GM21390 (cell line): Measurements from ENCODE around the gene OR2F2.

Experiments
- ATAC-seq: cut with Tn5 transposase; IDR thresholded peaks from one replicate; pipeline ENCODE4 v1.9.1; 2021; ENCODE audit not compliant: unreplicated experiment

The OR2F2 gene

DNA sequence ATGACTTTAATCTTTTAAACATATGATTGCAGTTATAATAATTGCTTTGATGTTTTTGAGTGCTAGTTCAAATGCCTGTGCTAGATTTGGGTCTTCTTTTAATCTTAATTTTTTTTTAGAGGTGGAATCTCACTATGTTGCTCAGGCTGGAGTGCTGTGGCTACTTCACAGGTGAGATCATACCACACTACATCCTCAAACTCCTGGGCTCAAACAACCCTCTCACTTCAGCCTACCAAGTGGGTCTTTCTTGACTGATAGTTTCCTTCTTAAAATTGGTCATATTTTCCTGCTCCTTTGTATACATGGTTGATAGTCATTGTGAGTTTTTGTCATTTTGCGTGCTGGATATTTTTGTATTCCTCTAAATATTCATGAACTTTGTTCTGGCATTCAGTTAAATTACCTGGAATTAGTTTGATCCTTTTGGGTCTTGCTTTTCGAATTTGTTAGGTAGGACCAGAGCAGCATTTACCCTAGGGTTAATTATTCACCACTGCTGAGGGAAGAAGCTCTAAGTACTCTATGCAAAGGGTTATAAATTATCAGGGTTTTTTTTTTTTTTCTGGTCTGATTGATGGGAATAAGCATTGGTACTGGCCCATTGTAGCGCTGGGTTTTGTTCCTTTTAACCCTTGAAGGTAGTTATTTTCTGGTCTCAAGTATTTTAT lies 21.0 kb upstream of the OR2F2 start:
- no peak for ATAC-seq

GRCh38 chr7:143914938-143915652 lies 19.9 kb upstream of the OR2F2 start:
- no peak for ATAC-seq

GRCh38 chr7:143924851-143925250 lies 10.2 kb upstream of the OR2F2 start:
- ATAC-seq, result no peak

- ATAC-seq, result peak; percentile 51
Measured at GRCh38 chr7:143929224-143929920, 5.7 kb upstream of the OR2F2 start.

DNA sequence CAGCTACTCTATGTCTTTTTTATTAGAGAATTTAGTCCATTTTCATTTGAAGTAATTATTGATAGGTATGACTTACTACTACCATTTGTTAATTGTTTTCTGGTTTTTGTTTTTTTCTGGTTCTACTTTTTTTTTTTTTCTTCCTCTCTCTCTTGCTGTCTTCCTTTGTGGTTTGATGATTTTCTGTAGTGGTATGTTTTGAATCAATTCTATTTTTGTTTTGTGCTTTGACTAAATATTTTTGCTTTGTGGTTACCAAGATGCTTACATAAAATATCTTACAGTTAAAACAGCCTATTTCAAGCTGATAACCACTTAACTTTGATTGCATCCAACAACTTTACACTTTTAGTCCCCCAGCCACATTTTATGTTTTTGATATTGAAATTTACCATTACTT lies 3.3 kb upstream of the OR2F2 start:
- ATAC-seq, result no peak

DNA sequence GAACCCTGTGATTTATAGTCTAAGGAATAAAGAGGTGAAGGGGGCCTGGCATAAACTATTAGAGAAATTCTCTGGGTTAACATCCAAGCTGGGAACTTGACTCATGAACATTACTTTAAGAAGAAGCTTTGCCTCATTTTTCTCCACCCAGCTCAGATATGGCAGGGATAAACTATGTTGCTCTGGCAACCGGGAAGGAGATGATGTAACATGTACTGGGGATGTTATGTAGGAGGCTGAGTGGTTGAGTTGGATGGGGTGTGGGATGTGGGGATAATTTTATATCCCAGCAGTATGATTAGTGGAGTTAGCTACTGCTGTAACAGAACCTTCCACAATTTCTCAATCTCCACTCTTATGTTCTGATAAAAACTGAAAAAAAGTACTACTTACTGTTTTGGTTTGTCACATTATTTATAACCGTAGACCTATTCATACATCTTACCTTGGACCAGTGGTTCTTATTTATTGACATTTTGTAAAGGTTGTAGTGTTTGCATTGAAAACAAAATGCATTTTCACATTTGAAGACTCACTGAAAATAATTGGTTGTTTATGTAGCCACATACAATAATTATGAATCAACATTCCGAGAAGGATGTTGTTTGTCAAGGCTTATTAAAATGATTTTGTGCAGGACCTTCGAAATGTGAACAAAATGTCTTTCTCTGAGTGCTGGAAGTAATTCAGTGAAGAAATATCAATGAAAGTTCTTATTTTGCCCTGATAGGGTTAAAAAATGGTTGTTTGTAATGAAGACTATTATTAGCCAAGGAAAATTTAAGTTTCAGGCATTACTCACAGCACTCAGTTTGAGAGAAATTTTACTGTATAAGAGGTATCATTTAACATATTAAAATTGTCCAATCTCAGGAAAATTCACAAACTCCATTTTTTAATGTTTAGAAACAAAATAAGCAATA lies 1.3 kb downstream of the OR2F2 start:
- ATAC-seq, result no peak

- no peak for ATAC-seq
Measured at GRCh38 chr7:143938379-143939243, 3.6 kb downstream of the OR2F2 start.

DNA sequence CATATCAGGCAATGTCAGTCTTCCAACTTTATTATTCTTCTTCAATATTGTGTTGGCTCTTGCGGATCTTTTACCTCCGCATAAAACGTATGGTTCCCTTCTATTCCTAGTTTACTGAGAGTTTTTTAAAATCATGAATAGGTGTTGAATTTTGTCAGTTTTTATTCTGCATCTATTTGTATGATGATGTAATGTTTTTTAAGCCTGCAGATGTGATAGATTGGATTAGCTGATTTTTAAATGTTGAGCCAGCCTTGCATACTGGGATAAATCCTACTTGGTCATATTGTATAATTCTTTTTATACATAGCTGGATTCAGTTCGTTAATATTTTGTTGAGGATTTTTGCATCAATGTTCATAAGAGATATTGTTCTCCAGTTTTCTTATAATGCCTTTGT lies 10.4 kb downstream of the OR2F2 start:
- ATAC-seq, result no peak

GRCh38 chr7:143947111-143947510 lies 12.1 kb downstream of the OR2F2 start:
- no peak for ATAC-seq

GRCh38 chr7:143948733-143949132 lies 13.7 kb downstream of the OR2F2 start:
- ATAC-seq, result no peak

DNA sequence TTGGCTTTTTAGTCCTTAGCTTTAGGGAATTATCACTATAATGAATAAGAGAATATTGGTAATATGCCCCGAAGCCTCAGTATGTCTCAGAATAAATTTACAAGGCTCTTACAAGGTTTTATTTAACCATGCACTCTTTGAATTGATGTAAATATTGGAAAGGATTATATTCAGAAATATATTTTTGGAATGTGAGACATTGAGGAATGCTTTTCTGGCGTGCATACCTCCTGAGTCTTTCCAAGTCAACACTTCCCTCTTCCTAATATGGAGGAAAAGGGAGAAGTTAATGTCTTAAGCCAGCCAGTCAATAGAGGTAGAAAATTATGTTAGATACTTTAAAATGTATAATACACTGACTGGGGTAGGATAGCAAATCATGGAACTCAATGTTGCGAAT lies 18.4 kb downstream of the OR2F2 start:
- ATAC-seq, result no peak

- no peak for ATAC-seq
Measured at GRCh38 chr7:143954135-143954534, 19.1 kb downstream of the OR2F2 start.

DNA sequence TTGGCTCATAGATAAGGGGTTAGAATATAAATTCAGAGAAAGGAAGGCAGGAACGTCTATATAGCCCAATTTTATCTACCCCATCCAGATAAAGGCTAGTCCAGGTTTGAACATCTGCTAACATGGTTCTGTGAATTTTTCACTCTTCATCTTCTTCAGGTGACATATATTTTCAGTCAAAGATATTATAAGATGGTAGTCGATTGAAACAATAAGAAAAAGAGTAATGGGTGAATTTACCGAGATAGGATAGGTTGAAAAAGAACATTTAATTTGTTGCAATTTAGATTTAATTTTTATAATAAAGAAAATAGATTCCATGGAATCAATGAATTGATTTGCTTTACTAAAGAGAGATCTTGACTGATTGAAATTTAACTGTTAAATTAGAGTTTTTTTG lies 19.5 kb downstream of the OR2F2 start, which contains the start of gene OR2F1:
Gene OR2F1 (plus strand): TSS at position 301 of the 400 bp plus-strand sequence. CDS start 5,127 bp downstream, outside the sequence.
- no peak for ATAC-seq

- no peak for ATAC-seq
Measured at GRCh38 chr7:143958781-143959180, 23.7 kb downstream of the OR2F2 start.

- ATAC-seq, result no peak
Measured at GRCh38 chr7:143960813-143961610, 26.0 kb downstream of the OR2F2 start.

- ATAC-seq, result no peak
Measured at GRCh38 chr7:143965280-143965679, 30.2 kb downstream of the OR2F2 start.

GRCh38 chr7:143967398-143967797 lies 32.4 kb downstream of the OR2F2 start:
- no peak for ATAC-seq

- ATAC-seq, result no peak
Measured at GRCh38 chr7:143973870-143974416, 38.9 kb downstream of the OR2F2 start.

GRCh38 chr7:143974459-143974858 lies 39.4 kb downstream of the OR2F2 start:
- ATAC-seq, result no peak
